ENCODE results near the gene MTHFD2L.

The MTHFD2L gene

DNA sequence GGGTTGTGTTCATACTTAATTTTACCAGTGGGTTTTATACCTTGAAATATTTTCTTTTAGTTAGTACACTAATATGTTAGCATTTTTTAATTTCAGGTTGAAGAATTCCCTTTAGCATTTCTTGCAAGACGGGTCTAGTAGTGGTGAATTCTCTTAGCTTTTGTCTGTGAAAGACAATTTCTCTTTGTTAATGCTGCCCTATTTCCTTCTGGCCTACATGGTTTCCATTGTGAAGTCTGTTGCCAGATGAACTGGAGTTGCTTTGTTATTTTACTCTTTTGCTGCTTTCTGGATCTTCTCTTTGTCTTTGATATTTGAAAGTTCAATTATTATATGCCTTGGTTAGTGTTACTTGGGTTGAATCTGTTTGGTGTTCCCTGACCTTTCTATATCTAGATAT, 25.0 kb upstream of the MTHFD2L start:
- DNase-seq (ENCODE audit: low read depth in 2 of 2), result no peak

DNA sequence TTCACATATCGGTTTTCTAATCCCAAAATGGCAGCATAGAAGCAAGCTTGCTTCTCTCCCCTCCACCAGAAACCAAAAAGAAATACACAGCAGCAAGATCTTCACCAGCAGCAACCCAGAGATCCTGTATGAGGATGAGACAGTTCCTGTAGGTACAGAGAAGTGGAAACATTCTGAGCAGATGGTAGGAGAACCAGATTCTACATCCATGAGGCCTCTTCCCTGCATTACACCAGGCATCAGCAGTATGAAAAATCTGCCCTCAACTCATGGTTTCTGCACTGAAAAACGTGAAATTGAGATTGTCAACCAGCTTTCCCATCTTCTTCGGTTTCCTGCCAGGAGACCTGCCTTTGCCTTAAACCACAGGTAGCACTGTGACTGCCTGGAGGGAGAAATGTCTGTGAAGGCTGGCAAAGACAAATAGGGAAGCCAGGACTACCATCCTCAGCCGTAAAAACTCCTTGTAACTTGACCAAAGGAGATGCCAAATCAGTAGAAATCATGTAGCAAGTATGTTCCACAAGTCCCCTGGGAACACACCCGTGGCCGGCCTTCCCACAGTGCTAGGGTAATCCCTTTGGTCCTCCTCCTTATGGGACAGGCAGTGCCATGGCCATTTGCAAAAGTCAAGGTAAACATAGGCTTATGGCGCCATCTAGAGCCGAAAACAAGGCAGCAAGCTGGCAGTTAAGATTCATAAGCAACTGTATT, 24.0 kb upstream of the MTHFD2L start:
- DNase-seq (ENCODE audit: low read depth in 2 of 2), result peak in 1 of 2 donors; percentile 2

DNA sequence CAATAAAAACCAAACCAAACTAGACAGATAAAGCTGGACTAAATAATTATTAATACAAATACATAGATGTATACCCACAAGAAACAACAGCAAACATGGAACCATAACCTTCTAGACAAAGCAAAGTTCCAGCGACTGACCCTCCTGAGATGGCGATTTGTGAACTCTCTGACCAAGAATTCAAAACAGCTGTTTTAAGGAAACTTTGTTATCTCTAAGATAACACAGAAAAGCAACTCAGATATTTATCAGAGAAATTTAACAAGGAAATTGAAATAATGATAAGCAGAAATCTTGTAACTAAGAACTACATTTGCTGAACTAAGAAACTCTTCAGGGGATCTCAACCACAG, 23.4 kb upstream of the MTHFD2L start:
- DNase-seq (ENCODE audit: low read depth in 2 of 2), result no peak

DNA sequence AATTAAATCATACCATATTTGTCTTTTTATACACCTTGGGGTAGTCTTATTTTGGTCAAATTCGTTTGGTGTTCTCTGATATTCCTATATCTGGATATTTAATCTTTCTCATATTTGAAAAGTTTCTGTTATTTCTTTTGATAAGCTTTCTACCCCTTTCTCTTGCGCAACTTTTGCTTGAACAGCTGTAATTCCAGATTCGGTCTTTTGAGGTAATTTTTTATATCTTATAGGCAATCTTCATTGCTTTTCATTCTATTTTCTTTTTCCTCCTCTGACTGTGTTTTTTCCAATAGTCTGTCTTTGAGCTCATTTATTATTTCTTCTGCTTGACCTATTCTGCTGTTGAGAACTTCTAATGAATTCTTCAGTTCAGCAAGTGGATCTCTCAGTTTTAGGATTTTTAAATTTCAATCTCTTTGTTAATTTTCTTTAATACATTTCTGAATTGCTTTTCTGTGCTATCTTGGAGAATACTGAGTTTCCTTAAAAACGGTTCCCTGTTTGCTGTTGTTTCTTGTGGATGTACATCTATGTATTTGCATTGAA, 11.3 kb upstream of the MTHFD2L start:
- no peak for DNase-seq (ENCODE audit: low read depth in 2 of 2)

DNA sequence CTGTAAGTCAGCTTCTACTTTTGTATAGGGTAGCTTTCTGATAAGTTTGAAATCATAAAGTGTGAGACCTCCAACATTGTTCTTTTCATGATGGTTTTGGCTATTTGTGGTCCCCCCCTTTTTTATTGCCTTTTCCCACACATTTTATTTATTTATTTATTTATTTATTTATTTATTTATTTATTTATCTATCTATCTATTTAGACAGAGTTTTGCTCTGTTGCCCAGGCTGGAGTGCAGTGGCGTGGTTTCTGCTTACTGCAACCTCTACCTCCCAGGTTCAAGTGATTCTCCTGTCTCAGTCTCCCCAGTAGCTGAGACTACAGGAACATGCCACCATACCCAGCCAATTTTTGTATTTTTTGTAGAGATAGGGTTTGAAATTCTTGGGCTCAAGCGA, 9.7 kb upstream of the MTHFD2L start:
- DNase-seq (ENCODE audit: low read depth in 2 of 2), result no peak

DNA sequence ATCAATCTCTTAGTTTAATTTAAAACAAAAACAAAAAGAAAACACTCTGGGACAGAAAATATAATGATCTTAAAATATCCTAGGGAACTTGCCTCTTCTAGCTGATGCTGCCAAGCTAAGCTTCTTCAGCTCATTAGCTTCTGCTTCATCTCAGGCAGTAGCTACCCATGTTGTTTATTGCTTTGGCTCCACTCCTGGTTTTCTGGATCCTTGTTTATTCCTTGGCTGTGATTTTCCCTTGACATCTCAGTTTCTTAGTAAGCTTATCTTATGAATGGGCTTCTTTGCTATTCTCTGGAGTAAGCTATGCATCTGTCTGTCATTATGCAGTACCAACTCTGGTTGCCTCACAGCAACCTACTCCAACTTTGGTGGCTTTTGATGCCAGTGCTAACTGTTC, 5.1 kb upstream of the MTHFD2L start:
- DNase-seq (ENCODE audit: low read depth in 2 of 2), result no peak

DNA sequence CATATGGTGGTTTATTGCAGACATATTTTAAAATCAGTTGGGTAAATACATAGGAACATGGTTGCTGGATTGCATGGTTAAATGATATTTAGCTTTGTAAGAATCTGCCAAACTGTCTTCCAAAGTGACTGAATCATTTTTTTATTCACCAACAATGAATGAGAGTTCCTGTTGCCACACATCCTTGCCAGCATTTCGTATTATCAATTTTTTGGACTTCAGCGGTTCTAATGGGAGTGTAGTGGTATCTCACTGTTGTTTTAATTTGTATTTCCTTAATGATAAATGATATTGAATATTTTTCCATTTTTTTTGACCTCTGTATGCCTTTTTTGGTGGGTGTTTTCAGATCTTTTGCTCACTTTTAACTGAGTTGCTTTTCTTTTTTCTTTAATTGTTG, 1.4 kb upstream of the MTHFD2L start:
- no peak for DNase-seq (ENCODE audit: low read depth in 2 of 2)

DNA sequence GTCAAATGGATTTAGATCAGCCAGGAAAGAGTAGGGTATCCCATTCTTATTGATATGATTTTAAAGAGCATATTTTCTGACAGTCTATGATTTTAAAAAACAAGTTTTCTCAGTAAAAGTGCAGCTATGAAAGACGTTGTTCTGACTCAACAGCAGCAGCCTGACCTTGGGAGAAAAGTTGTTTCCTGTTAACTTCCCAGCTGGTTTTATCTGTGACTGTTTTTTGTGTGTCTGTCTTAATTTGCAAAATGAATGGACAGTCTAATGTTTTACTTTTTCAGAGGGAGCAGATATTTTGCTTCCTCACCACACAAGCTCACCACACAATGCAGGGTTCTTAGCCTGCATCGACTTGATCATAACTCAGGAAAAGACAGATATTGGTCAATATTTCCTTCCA, 764 bp upstream of the MTHFD2L start:
- no peak for DNase-seq (ENCODE audit: low read depth in 2 of 2)

DNA sequence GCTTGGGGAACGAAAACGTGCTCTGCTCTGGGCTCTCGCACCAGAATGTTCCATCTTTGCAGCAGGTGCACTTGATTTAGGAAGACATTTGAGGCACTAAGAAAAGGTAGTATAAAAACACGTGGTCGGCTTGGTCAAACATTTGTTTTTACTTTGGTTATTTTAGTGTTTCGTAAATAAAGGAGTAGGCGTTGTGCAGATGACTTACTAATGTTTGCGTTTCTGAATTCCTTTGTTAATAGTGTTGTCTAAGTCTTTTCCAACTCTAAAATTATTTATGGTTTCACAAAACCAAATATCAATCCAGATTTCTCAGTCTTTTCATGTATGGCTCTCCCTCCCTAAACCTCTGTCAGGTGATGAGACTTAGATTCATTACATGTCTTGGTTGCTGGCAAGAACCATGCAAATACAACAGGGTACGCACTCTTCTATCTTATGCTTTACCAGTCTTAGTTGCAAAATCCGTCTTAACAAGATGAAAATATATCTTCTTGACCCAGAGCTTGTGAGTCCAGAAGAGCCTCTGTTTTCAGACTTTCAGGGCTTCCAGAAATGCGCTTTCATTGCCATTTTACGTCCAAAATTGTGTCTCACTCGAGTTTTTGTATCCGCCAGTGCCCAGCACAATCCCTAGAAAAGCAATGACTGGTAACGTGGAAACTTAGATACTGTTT, 686 bp downstream of the MTHFD2L start:
- DNase-seq (ENCODE audit: low read depth in 2 of 2), result no peak

DNA sequence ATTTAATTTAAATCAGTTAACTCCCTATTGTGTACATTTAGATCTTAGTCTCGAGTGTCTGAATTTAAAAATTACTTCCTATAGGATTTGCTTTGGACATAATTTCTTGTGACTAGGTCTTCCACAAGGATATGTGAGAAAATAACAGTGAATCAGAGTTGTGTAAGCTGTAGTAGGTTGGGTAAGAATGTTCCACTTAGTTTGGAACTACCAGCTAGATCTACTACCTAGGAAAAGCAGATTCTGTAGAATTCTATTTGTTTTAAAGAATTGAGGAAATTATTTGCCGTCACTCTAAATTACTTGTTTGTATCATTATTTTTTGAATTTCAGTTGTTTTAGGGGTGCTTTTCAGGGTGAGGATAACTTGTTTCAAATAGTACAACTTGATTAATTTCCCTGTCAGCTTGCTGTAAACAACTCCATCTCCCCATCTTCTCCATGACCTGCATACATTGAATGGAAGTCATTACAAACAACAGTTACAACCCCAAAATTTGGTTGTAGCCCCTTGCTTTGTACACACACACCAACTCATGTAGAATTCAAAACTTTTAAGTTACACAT, 1.3 kb downstream of the MTHFD2L start:
- no peak for DNase-seq (ENCODE audit: low read depth in 2 of 2)

DNA sequence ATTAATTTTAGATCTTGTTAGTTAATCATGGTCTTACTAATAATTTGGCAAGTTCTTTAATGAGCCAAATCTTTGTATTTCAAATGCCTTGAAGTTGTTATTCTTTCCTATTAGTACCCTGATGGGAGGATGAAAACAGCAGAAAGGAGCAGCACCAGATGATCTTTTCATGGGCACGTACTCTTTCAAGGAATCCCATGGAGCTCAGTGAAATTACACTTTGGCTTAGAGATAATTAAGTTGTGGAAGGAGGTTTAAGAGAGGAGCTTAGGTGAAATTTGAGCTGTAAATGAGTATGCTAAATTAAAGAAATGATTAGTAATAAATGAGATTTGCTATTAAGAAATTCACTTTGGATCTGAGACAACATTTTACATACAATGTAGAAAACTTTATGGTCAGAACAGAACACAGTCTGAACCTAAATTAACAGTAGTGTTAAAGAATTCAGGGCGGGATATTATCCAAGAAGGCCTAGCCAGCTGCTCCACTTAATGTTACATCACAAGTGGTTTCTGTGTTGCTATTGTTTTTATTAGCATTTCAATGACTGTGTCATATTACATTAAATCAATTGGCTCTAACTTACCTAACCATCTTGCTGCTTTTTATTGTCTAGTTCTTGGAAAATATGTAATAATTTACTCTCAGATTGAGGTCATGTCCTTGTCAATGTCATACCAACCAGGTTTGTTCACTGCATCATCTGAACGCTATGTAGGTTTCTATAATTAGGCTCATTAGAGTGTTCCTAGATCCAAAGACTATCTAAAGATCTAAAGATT, 3.9 kb downstream of the MTHFD2L start:
- DNase-seq (ENCODE audit: low read depth in 2 of 2), result no peak

DNA sequence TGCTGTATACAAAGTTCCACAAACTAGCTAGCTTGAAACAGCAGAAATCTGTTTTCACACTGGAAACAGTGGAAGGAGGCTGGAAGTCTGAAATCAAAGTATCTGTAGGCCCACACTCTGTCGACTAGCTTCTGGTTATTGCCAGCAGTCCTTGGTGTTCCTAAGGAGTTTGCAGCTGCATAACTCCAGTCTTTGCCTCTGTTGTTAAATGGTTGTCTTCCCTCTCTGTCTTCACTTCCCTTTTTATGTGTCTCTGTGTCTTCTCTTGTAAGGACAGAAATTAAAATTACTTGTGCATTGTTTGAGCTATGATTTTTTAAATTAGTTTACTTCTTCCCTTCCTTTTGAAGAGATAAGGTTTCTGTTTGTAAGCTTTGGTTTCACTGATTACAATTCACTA, 8.2 kb downstream of the MTHFD2L start:
- no peak for DNase-seq (ENCODE audit: low read depth in 2 of 2)

DNA sequence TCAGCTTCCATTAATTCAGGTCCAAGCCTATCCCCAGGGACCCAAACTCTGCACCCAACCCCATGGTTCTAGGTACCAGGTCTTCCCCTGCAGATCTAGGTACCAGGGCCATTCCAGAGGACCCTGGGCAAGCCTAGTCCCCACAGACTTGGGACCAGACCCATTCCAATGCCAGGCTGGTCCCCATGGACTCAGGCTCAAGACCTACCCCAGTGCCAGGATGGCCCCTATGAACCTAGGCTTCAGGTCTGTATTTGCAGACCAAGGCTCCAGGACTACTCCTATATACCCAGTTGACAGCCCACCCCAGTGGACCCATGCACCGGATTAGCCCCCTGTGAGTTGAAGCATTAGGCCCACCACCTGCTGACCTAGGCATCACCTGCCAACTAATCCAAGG, 8.9 kb downstream of the MTHFD2L start:
- DNase-seq (ENCODE audit: low read depth in 2 of 2), result no peak

DNA sequence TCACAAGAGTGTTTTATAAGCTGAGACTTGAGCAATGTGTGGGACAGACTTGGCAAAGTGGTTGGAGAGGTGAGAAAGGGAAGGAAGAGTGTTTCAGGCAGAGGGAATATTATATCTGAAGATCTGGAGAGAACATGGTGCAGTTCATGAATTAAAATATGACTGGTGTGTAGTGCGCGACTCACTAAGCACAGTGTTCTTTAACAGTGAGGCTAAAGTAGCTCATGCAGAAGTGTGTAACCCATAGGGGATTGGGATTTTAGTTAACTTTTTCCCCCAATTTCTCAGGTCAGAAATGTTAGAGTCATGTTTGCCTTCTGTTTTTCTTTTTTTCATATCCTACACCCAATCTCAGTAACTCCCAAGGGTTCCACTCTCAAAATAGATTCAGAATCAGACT, 9.7 kb downstream of the MTHFD2L start:
- DNase-seq (ENCODE audit: low read depth in 2 of 2), result no peak

DNA sequence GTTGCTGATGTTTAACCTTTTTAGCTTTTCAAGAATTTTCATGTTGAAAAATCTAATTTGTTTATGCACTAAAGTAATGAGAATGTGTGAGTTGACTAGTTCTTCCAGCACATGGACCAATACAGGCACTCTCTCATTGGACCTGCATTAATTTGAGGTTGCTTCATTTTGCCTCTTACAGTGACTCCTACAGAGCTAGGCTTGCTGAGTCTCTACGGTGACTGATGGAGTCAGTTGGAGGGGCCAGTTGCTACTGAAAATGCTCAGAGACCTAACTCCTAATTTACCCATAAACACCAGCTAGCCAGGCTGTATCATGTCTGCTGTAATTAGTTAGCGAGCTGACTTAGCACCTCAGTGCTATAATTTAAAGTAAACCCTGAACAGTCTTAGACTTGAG, 10.9 kb downstream of the MTHFD2L start:
- DNase-seq (ENCODE audit: low read depth in 2 of 2), result no peak

DNA sequence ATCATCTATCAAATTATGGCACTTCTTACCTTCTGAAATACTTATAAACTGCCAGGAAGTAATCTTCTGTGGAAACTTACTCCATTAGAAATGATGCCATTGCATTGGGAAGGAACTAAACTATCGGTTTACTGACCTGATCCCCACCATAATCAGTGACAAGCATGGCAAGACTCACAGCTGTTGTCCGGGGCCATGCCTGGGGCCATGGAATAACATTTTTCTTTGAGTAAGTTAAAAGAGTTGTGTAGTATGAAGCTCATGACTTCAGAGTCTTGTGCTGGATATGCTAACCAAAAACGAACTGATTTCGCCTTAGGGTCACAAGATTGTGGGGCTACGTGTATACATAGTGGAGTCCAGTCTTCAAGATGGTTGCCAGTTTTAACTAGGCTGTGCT, 15.4 kb downstream of the MTHFD2L start:
- no peak for DNase-seq (ENCODE audit: low read depth in 2 of 2)

DNA sequence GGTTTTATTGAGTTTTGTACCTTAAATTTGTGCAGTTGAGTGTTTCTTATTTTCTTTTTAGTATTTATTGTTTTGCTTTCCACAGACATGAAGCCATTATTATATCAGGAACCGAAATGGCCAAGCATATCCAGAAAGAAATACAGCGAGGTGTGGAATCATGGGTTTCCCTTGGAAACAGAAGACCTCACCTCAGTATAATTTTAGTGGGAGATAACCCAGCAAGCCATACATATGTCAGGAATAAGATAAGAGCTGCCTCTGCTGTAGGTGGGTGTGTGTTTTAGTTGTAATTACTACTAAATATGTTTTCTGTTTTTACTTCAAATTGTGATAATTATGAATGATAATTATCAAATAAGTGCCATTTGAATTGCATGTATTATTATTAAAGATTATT, 16.5 kb downstream of the MTHFD2L start:
- no peak for DNase-seq (ENCODE audit: low read depth in 2 of 2)

DNA sequence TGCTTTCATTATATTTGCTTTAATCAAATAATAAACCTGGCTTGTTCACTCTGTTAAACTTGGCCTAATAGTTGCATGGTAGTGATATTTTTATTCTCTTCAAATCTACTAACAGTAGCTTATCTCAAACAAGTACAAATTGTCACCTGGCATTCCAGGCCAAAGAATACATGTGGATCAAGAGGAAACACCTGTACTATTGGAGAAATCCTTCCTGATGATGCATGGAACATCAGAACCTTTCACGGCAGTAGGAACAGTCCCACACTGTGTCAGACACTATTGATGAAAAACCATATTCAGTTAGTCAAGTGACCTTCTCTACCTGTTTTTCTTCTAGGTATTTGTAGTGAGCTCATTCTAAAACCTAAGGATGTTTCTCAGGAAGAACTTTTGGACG, 17.0 kb downstream of the MTHFD2L start:
- no peak for DNase-seq (ENCODE audit: low read depth in 2 of 2)

DNA sequence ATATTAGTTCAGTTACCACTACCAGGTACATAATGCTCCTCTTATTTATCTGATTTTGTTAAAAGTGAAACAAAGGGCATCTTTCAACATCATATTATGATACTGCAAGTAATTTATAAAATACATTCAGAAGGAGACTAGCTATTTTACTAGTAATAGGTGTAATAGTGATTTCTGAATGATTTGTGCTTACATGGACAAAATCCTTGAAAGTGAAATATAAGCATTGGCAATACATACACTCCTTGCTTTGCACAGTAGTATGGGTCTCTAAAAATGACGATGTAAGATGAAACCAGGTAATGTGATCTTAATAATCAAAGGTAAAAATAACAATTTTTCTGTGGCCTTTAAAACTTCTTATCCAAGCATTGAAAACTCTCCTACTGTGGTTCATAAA, 17.5 kb downstream of the MTHFD2L start:
- no peak for DNase-seq (ENCODE audit: low read depth in 2 of 2)

DNA sequence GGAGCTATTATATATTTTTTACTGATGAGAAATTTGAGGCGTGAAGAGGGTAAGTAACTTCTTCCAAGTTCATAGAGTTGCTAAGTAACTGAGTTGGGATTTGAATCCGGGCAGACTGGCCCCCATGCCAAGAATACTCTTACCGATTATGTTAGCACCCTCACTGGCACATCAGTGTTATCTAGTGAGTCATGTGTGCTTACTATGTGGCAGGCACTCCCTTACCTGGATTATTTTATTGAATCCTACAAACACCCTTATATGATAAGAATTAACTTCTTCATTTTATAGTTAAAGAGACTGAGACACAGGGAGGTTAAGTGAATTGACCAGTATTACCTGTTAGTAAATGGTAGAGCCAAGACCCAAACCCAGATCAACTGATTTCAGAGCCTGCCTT, 20.9 kb downstream of the MTHFD2L start:
- no peak for DNase-seq (ENCODE audit: low read depth in 2 of 2)

DNA sequence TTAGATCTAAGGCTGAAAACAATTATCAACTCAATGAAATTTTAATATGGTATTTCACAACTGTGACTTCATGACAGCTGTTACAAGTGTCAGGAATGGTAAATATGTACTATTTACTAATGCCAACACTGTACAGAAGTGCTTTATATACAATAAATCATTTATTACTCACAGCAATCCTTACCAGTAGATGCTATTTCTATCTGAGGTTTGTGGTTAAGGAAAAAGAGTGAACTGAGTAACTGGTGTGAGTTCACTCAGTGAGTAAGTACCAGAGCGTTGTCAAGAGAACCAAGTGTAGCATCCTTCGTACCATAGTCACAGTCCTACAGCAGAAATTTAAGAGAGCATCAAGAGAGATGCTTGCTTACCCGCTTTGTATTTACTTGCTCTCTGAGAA, 23.3 kb downstream of the MTHFD2L start:
- DNase-seq (ENCODE audit: low read depth in 2 of 2), result no peak

DNA sequence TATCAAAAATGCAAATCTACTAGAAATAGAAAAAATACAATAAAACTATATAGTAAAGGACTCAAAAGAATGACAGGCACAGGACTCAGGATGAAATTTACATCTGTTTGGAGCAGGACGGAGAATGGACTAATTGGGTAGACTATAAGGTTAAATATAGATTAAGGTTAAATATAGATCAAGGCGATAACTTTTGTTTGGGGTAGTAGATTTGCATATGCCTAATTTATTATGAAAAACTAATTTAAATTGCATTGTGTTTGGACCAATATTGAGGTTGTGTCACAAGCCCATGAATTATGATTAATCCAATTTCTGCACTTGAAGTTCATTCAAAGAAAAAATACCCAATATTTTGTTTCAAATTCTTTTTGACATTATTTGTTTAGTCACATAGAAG, 31.0 kb downstream of the MTHFD2L start:
- no peak for DNase-seq (ENCODE audit: low read depth in 2 of 2)
